Lower leg skin (tissue), 3 donors: ENCODE results near the gene SLC38A10.

Source experiments
- POLR2A ChIP-seq, 2 donors: fragments of 450-650 bp; IDR thresholded peaks; one replicate each; pipeline ENCODE4 v1.6.1; 2016 to 2017; ENCODE audit warnings: antibody characterized with exemption in 2 of 2, mild to moderate bottlenecking in 1 of 2, moderate library complexity in 1 of 2
- TF ChIP-seq, protein P1 (sequence below), 3 donors: fragments of 450-650 bp; IDR thresholded peaks; one replicate each; pipeline ENCODE4 v1.5.1; 2016; ENCODE audit warnings: antibody characterized with exemption in 3 of 3, mild to moderate bottlenecking in 3 of 3, moderate library complexity in 2 of 3

DNA sequence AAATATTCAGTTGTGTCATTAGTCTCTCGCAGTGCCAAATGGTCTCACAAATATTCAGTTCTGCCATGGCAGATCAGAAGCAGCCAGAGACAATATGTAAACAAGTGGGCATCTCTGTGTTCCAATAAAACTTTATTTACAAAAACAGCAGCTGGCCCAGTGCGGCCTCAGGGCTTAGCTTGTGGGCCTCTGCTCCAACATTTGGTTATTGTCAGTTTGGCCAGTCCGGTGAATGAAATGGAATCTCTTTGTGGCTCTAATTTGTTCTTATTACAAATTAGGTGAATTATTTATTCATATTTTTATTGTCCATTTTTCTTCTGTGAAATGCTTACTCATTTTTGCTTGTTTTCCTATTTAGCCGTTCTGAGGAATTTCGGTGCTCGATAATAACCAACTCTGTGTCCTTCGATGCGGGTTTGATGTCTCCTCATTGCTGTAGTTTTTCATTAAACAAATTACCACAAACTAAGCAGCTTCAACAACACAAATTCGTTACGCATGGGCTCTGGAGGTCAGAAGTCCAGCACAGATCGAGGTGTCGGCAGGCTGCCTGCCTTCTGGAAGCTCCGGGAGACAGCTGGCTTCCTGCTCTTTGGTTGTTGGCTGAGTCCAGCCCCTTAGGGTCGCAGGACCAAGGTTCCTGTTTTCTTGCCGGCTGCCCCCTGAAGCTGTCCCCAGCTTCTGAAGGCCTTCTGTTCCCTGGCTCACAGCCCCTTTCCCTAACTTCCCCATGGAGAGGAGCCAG, 4.1 kb upstream of the SLC38A10 start:
- TF ChIP-seq, protein P1, sequence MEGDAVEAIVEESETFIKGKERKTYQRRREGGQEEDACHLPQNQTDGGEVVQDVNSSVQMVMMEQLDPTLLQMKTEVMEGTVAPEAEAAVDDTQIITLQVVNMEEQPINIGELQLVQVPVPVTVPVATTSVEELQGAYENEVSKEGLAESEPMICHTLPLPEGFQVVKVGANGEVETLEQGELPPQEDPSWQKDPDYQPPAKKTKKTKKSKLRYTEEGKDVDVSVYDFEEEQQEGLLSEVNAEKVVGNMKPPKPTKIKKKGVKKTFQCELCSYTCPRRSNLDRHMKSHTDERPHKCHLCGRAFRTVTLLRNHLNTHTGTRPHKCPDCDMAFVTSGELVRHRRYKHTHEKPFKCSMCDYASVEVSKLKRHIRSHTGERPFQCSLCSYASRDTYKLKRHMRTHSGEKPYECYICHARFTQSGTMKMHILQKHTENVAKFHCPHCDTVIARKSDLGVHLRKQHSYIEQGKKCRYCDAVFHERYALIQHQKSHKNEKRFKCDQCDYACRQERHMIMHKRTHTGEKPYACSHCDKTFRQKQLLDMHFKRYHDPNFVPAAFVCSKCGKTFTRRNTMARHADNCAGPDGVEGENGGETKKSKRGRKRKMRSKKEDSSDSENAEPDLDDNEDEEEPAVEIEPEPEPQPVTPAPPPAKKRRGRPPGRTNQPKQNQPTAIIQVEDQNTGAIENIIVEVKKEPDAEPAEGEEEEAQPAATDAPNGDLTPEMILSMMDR (IDR thresholded peaks at IDR 0.05), result no peak
- TF ChIP-seq POLR2A (IDR thresholded peaks at IDR 0.05), result no peak
